AG10803 (cell line): ENCODE measurements around the gene RHOJ.

Experiments used
- DNase-seq: peaks from one replicate; pipeline ENCODE4 v3.0.0; 2010; ENCODE audit warnings: low read depth
- H3K4me3 ChIP-seq: 2 replicates; pipeline ENCODE4 v1.5.1; 2011; ENCODE audit warnings: mild to moderate bottlenecking, low read length, control low read depth
- TF ChIP-seq, protein P1 (sequence below): conservative IDR thresholded peaks from 2 replicates; pipeline ENCODE4 v1.5.1; 2011; ENCODE audit warnings: mild to moderate bottlenecking, low read length, control low read depth, inconsistent platforms

RHOJ gene

DNA sequence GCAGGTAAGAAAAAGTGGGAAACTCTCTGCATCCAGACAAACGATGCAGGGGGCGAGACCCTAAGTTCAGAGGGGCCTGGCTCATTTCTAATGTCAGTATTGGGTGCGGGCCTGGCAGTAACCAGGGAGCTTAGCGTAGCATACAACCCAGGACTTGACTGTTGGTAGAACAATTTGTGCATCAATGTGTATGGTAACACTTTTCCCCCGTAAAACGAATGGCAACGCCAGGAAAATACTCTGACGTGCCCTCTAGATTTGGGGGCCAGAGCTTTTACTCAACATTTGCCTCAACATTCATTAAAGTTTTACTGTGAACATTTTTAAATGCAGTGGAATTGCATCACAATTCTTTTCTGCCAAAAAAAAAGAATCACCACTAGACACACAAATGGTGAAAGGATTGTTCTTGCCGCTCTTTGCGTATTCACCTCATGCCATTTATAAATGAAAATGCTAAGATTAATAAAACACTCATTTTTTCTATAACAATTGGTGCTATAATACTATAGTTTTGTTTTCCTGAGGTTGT is 867 bp downstream of the RHOJ start:
- TF ChIP-seq, protein P1, sequence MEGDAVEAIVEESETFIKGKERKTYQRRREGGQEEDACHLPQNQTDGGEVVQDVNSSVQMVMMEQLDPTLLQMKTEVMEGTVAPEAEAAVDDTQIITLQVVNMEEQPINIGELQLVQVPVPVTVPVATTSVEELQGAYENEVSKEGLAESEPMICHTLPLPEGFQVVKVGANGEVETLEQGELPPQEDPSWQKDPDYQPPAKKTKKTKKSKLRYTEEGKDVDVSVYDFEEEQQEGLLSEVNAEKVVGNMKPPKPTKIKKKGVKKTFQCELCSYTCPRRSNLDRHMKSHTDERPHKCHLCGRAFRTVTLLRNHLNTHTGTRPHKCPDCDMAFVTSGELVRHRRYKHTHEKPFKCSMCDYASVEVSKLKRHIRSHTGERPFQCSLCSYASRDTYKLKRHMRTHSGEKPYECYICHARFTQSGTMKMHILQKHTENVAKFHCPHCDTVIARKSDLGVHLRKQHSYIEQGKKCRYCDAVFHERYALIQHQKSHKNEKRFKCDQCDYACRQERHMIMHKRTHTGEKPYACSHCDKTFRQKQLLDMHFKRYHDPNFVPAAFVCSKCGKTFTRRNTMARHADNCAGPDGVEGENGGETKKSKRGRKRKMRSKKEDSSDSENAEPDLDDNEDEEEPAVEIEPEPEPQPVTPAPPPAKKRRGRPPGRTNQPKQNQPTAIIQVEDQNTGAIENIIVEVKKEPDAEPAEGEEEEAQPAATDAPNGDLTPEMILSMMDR = no peak
- no peak for DNase-seq
- H3K4me3 ChIP-seq = peak overlapping the region; percentile 53

DNA sequence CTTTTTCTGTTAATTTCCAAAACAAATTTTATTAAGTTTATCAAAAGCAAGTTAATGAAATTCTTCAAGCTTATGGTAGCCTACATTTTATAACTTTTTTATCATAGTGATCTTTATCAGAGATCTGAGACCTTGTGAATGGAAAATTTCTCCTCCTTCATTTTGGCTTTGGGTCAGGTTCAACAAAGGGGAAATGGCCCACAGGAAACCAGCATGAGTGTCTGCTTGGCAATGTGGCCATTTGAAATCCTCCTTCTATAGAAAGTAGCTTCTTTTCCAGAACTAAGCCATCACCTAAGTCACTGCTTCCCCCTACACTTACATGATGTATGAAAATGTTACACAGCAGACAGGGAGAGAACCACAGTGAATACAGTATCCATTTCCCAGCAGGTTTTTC is 1.6 kb downstream of the RHOJ start:
- DNase-seq = no peak
- no peak overlapping the region for H3K4me3 ChIP-seq
- TF ChIP-seq, protein P1 = no peak

DNA sequence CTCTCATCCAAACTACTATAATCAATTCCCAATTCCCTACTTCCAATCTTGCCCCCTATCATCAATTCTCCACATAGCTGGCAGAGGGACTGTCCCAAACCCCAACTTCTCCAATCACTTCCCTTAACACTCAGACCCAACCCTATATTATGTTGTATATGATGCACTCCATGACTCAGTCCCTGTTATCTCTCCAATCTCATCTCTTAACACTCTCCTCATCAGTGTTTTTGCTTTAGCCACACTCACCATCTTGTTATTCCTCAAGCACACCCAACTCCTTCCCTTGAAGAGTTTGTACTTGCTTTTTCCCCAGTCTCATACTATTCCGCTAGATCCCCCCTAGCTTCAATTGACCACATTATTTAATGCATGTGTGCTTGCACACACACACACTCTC is 4.9 kb downstream of the RHOJ start:
- H3K4me3 ChIP-seq = no peak overlapping the region
- DNase-seq = no peak
- TF ChIP-seq, protein P1 = no peak

DNA sequence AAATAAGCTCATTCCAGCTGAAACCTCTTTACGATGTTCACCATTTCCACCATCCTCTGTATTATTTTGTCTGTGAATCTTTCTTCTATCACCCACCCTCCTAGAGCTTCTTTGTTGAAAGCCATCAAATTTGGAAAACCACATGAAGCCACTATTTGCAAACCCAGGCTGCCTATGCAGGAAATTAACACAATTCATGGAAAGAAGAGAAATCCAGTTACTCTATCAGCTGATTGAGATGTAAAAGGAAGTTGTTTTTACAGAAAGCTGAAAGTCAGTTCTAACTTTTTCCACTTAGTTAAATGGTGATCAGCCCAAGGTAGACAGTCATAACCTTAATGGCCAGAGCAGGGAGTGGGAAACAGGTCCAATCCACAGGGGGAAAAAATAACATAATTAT is 6.6 kb downstream of the RHOJ start:
- no peak overlapping the region for H3K4me3 ChIP-seq
- TF ChIP-seq, protein P1 = no peak
- DNase-seq = no peak

DNA sequence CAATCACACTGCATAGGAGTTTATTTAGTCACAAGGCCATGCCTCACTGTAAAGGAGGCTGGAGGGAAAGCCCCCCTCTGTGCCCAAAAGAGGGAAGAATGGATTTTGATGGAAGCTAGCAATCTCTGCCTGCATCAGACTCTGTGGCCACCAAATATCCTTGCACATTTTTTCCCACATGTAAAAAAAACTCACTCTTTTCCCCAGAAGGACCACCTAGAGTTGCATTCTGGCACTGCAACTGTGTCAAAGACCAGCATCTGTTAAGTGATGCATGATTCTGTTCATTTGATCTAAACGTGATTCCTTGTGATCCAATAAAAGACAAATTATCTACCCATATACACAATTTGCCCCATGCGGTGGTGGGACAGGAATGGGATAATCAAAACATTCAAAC is 8.0 kb downstream of the RHOJ start:
- H3K4me3 ChIP-seq = no peak overlapping the region
- no peak for DNase-seq
- TF ChIP-seq, protein P1 = no peak

DNA sequence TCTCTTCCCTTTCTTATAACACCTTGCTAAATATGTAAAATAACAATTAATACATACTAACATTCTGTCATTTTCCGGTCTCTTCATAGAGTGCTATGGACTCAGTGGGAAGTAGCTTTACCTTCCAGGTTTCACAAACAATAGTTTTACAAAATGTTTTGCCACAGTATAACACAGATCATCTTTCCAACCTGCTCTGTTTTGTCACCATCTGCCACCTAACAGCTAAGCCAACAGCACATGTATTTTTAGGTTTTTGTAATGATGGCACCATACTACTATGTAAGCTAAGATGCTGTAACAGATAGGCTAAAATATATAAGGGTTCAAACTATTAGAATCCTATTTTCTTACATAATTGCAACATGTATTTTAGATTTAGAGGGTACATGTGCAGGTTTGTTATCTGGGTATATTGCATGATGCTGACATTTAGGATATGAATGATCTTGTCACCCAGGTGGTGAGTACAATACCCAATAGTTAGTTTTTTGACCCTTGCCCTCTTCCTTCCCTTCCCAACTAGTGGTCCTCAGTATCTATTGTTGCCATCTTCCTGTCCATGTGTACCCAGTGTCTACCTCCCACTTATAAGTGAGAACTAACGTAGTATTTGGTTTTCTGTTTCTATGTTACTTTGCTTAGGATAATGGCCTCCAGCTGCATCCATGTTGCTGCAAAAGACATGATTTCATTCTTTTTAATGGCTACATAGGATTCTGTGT is 8.7 kb downstream of the RHOJ start:
- TF ChIP-seq, protein P1 = no peak
- DNase-seq = no peak

DNA sequence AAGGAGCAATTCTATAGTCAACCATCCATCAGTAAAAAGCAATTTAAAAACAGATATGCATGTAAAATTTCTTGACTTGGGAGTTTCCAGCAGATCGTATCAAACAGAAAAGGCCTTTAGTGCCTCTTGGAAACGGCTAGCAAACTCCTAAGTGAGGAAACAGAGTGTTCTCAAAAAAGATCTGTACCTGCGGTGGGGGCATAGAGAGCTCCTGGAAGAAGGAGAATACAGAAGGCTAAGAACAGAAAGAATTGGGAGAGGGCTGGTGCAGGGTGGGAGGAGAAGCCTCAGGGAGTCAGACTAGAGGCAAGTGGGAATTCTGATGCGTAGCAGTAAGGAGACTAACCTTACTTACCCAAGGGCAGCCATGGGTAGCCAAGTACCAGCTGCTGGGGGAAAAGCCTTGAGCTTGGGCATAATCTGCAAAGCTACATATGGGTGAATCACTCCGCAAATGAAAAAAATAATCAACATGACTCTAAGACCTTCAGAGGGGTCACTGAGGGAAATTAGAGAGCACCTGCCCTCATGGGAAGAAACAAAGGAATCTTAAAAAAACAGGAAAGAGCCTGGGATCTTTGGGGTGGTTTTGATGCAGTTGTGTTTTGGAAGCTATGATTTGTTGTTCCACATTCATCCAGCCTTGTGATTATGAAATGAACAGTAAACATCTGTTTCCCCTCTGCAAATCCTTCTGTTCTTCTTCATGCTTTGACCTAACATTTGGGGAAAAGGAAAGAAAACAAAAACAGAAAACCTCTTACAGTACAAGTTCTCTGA is 10.4 kb downstream of the RHOJ start:
- TF ChIP-seq, protein P1 = no peak
- no peak overlapping the region for H3K4me3 ChIP-seq
- no peak for DNase-seq

More for the DNA sequence above, 8.7 kb downstream of the RHOJ start:
- H3K4me3 ChIP-seq = no peak overlapping the region
